Measurements from ENCODE around the gene NEDD4. TPM values are rescaled to one million over a fixed set of nuclear protein-coding genes. Genes with fewer than 3 reads are reported as not detected.

Gene NEDD4
- total RNA-seq, 4 donors from 2014 or later, result 3.6 to 15.0 (median 14.4) TPM

DNA sequence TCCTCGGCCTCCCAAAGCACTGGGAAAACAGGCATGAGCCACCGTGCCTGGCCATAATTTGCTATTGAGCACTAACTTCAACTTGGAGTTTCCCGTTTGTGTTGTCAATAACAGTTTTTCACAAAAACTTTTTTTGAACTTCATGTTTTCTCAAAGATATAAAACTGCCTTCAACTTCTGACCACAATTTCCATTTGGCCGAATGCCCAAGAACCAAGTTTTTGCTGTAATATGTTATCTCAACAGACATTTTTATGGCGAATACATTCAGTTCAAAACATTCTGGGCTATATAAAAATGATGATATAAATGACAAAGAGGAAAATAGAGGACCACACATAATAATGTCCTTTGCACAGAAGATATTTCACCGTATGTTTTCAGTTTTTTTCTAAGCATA lies 56.4 kb downstream of the NEDD4 start:
- Histone ChIP-seq H3K4me3 (no peak overlapping the region), H3K9me3 (peaks cover 0 to 8% of the 10 kb centered on the region in 2 donors), H3K36me3 (no peaks in the 10 kb centered on the region), H3K4me1 (peaks cover 0 to 2% (median 0%) of the 10 kb centered on the region in 4 donors), H3K27me3 (no peaks in the 10 kb centered on the region), H3K27ac (no peak overlapping the region)
- 21 to 28% methylated on average over 6 of the region's 6 CpGs for WGBS, 2 donors (ENCODE audit: low coverage in 1 of 2)
- intact Hi-C loops (cut with DNase I; ENCODE audit: low total_unique reads) (no loop called here), in situ Hi-C loops (cut with MboI; ENCODE audit: low pct_ligation_motif_present in 1 of 4, low pct_unique_long_range_greater_than_20kb in 1 of 4, low sequenced_read_pairs in 3 of 4) (no loop called here)
- TF ChIP-seq EP300 (IDR thresholded peaks at IDR 0.05; ENCODE audit: low read depth), result no peak
- TF ChIP-seq POLR2AphosphoS5 (IDR thresholded peaks at IDR 0.05), result no peak
- no peak for DNase-seq

DNA sequence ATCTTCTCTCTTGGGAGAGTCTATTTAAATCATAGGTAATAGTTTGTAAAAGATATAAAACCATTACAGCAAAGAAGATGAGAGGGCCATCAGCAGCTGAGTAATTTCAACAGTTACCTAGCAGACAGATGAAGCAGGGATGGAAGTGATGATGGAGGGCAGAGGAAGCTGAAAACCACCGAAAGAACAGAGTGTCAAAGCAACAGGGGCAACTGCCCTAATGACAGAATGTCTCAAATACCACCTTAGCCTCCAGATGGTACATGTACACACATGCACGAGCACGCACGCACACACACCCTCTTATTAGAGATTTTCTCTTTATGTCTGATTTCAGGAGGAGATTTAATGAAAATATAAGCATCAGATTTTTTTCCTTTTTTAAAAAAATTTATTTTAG lies 64.5 kb downstream of the NEDD4 start:
- H3K36me3 ChIP-seq, result no peaks in the 10 kb centered on the region
- H3K4me1 ChIP-seq, result no peaks in the 10 kb centered on the region
- no peaks in the 10 kb centered on the region for H3K9me3 ChIP-seq
- intact Hi-C loops (cut with DNase I; ENCODE audit: low total_unique reads), result no loop called here
- H3K27me3 ChIP-seq, result no peaks in the 10 kb centered on the region
- no peak for DNase-seq
- H3K4me3 ChIP-seq, result no peak overlapping the region
- in situ Hi-C loops (cut with MboI; ENCODE audit: low pct_ligation_motif_present in 1 of 4, low pct_unique_long_range_greater_than_20kb in 1 of 4, low sequenced_read_pairs in 3 of 4), result no loop called here
- TF ChIP-seq POLR2A (IDR thresholded peaks at IDR 0.05), result no peak
- TF ChIP-seq, protein P1, sequence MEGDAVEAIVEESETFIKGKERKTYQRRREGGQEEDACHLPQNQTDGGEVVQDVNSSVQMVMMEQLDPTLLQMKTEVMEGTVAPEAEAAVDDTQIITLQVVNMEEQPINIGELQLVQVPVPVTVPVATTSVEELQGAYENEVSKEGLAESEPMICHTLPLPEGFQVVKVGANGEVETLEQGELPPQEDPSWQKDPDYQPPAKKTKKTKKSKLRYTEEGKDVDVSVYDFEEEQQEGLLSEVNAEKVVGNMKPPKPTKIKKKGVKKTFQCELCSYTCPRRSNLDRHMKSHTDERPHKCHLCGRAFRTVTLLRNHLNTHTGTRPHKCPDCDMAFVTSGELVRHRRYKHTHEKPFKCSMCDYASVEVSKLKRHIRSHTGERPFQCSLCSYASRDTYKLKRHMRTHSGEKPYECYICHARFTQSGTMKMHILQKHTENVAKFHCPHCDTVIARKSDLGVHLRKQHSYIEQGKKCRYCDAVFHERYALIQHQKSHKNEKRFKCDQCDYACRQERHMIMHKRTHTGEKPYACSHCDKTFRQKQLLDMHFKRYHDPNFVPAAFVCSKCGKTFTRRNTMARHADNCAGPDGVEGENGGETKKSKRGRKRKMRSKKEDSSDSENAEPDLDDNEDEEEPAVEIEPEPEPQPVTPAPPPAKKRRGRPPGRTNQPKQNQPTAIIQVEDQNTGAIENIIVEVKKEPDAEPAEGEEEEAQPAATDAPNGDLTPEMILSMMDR (IDR thresholded peaks at IDR 0.05), result no peak
- no peak for TF ChIP-seq POLR2AphosphoS5 (IDR thresholded peaks at IDR 0.05)
- no peak for TF ChIP-seq EP300 (IDR thresholded peaks at IDR 0.05; ENCODE audit: low read depth)
- 80 to 92% methylated on average over 4 of the region's 4 CpGs for WGBS, 2 donors (ENCODE audit: low coverage in 1 of 2)
- H3K27ac ChIP-seq, result no peak overlapping the region

DNA sequence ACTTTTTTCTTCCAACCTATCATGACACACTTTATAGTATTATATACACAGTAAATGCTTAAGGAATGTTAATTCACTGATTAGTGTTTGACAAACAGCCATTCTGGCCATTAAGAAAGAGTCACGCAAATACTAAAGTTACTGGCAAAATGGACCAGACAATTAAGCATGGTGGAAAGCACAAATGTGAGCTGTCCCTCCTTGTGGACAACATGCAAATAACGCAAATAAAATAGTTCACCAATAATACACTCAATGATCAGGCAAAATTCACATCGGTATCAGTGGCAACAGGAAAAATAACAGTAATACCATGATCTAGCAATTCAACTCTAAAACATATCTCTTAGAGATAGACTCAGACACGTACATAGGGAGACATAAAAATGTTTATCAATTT lies 71.7 kb downstream of the NEDD4 start:
- H3K36me3 ChIP-seq, result no peaks in the 10 kb centered on the region
- intact Hi-C loops (cut with DNase I; ENCODE audit: low total_unique reads) (no loop called here), in situ Hi-C loops (cut with MboI; ENCODE audit: low pct_ligation_motif_present in 1 of 4, low pct_unique_long_range_greater_than_20kb in 1 of 4, low sequenced_read_pairs in 3 of 4) (no loop called here)
- no peaks in the 10 kb centered on the region for H3K27me3 ChIP-seq
- H3K4me1 ChIP-seq, result peaks cover 0 to 14% (median 8%) of the 10 kb centered on the region in 4 donors
- no peak overlapping the region for H3K4me3 ChIP-seq
- WGBS, 2 donors (ENCODE audit: low coverage in 1 of 2), result 92 to 100% methylated on average over 4 of the region's 4 CpGs
- DNase-seq, result no peak
- H3K27ac ChIP-seq, result no peak overlapping the region
- no peaks in the 10 kb centered on the region for H3K9me3 ChIP-seq
- TF ChIP-seq, protein P1 (IDR thresholded peaks at IDR 0.05), result no peak
- TF ChIP-seq POLR2A (IDR thresholded peaks at IDR 0.05), result no peak

DNA sequence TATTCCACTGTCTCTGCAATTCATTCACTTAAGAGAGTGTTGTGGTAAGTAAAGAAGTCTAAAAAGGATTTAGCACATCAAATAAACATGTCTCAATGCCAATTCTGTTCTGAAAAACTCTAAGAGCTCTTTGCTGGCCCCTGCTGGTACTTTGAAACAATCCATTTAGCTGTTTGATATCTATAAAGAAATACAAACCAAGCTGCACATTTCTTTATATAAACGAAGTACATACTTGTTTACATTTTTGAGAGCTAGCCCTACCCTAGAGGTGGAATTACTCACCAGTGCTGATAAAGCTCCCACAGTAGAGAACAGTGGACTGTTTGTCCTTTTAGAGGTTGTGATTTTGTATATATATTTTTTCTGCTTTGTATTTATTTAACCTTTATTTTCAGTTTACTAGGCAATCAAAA lies 75.5 kb downstream of the NEDD4 start:
- Histone ChIP-seq H3K36me3 (no peaks in the 10 kb centered on the region), H3K27ac (peak overlapping the region in 1 of 4 donors; percentile 33), H3K4me3 (no peak overlapping the region), H3K9me3 (no peaks in the 10 kb centered on the region), H3K27me3 (no peaks in the 10 kb centered on the region), H3K4me1 (peaks cover 0 to 14% (median 8%) of the 10 kb centered on the region in 4 donors)
- DNase-seq, result peak; percentile 13
- no peak for TF ChIP-seq POLR2AphosphoS5 (IDR thresholded peaks at IDR 0.05)
- no peak for TF ChIP-seq POLR2A (IDR thresholded peaks at IDR 0.05)
- no peak for TF ChIP-seq EP300 (IDR thresholded peaks at IDR 0.05; ENCODE audit: low read depth)
- TF ChIP-seq, protein P1 (IDR thresholded peaks at IDR 0.05), result peak; percentile 40 to 56 (median 50)
- WGBS, 2 donors (ENCODE audit: low coverage in 1 of 2), result 0 to 2% methylated on average over 1 of the region's 1 CpG
- intact Hi-C loops (cut with DNase I; ENCODE audit: low total_unique reads), result no loop called here
- in situ Hi-C loops (cut with MboI; ENCODE audit: low pct_ligation_motif_present in 1 of 4, low pct_unique_long_range_greater_than_20kb in 1 of 4, low sequenced_read_pairs in 3 of 4), result no loop called here
